NT2/D1 (cell line): ENCODE data around the gene THAP3.
A peak's percentile ranks its signal among the peaks of the same experiment; 100 is the strongest.
"Not testable (repeated sequence)": the region's sequence is repeated elsewhere in the genome, so short reads cannot be mapped to it uniquely, and the experiment has no call there.

Experiments used
- DNase-seq: peaks from one replicate; pipeline ENCODE4 v3.0.0-alpha.2; 2011; ENCODE audit warnings: low read depth, low spot score
- H3K27me3 ChIP-seq: 2 replicates; pipeline ENCODE4 v1.6.0; 2011; ENCODE audit warnings: mild to moderate bottlenecking; ENCODE audit not compliant: insufficient read length, insufficient read depth
- H3K36me3 ChIP-seq: 2 replicates; pipeline ENCODE4 v1.6.1; 2011; ENCODE audit warnings: mild to moderate bottlenecking, low read length, mixed read lengths; ENCODE audit not compliant: insufficient read depth, insufficient read length
- H3K4me1 ChIP-seq: 2 replicates; pipeline ENCODE4 v1.5.1; 2011; ENCODE audit not compliant: insufficient read depth, insufficient read length
- H3K4me3 ChIP-seq: 2 replicates; pipeline ENCODE4 v1.5.1; 2011; ENCODE audit warnings: low read depth; ENCODE audit not compliant: insufficient read length
- H3K9ac ChIP-seq: 2 replicates; pipeline ENCODE4 v1.6.0; 2011; ENCODE audit warnings: low read depth; ENCODE audit not compliant: insufficient read length
- H3K9me3 ChIP-seq: 2 replicates; pipeline ENCODE4 v1.5.1; 2011; ENCODE audit warnings: mild to moderate bottlenecking, low read length; ENCODE audit not compliant: insufficient read depth
- SUZ12 ChIP-seq: IDR thresholded peaks from 2 replicates; pipeline ENCODE4 v1.6.1; 2011; ENCODE audit not compliant: insufficient read length, insufficient read depth; ENCODE audit errors: extremely low read depth
- YY1 ChIP-seq: IDR thresholded peaks from 2 replicates; pipeline ENCODE4 v1.6.1; 2011; ENCODE audit not compliant: insufficient read length, insufficient read depth
- ZNF274 ChIP-seq: IDR thresholded peaks from 2 replicates; pipeline ENCODE4 v1.6.1; 2011; ENCODE audit warnings: mild to moderate bottlenecking, low read depth, low read length

THAP3 gene

DNA sequence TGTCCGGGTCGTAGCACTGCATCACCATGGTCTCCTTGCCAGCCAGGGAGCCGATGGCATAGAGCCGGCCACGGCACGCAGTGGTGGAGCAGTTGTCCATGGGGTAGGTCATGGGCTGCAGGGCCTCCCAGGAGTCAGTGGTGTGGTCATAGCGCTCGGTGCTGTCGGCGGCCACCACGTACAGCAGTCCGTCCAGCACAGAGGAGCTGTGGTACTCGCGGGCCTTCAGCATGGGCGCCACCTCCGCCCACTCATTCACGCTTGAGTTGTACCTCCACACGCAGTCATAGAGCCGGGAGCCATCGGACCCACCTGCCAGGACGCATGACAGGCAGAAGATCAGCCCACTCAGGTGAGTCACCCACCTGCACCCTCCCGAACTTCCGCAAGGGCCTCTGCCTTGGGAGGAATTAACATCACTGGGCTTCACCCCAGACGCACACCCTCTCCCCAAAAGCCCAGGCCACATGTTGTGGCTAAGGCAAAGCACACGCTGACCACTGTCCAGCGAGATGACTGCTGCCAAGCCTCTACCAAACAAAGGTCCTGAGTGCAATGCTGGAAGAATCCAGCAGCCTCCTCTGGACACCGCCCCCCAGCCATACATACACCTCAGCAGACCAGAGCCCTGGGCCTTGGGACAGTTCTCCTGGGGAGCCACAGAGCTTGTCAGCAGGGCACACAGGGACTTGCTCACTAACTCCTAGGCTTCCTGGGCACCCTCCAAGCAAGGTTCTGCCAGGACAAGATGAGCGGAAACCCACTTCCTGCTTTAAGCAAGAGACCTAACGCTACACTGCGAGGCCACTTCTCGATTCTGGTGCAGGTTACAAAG, 25.3 kb upstream of the THAP3 start:
- no peak for DNase-seq
- TF ChIP-seq ZNF274 (no peak), SUZ12 (no peak), YY1 (no peak)
- peaks cover 60% of the 10 kb centered on the region for H3K36me3 ChIP-seq
- H3K9me3 ChIP-seq: no peaks in the 10 kb centered on the region
- no peak overlapping the region for H3K9ac ChIP-seq
- peaks cover 6% of the 10 kb centered on the region for H3K4me1 ChIP-seq
- no peaks in the 10 kb centered on the region for H3K27me3 ChIP-seq
- no peak overlapping the region for H3K4me3 ChIP-seq

DNA sequence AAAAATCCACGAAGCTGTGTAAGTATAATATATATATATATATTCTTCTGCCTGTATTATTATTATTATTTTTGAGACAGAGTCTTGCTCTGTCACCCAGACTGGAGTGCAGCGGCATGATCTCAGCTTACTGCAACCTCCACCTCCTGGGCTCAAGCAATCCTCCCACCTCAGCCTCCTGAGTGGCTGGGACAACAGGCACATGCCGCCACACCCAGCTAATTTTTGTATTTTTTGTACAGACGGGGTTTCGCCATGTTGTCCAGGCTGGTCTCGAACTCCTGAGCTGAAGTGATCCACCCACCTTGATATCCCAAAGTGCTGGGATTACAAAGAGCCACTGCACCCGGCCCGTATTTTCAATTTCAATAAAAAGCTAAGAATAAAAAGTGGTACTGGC, 24.7 kb upstream of the THAP3 start:
- Histone ChIP-seq H3K4me3 (peak overlapping the region; percentile 99), H3K36me3 (peaks cover 55% of the 10 kb centered on the region)
- not testable (repeated sequence) for H3K9ac ChIP-seq, H3K27me3 ChIP-seq, DNase-seq, H3K9me3 ChIP-seq, H3K4me1 ChIP-seq

DNA sequence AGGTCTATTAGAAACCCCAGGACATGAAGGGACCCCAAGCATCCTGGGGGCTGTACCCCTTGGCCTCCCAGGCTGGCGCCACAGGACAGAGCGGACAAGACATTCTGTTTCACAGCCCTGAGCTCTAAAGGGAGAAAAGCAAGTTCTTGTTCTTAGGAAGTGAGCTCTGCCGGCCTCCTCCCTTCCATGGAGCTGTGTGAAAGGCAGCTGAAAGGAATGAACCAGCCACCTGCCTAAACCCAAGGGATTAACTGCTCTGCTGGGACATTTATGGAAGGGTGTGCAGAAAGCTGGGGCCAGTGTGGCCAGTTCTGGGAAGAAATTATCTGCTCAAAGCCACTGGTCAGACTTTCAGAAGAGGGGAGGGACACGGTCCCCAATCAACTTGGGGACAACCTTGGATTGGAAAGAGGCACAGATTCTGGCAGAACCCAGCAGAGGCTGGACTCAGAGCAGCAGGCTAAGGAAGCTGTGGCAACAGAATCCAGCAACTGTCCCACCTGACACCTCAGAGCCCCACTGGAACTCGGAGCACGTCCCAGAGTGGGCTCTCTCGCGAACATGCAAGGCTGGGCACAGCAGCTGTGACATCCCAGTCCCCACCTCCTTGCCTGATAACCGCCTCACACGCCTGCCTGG, 24.1 kb upstream of the THAP3 start:
- peaks cover 6% of the 10 kb centered on the region for H3K4me1 ChIP-seq
- no peak for DNase-seq
- peak overlapping the region; percentile 96 for H3K9ac ChIP-seq
- no peaks in the 10 kb centered on the region for H3K9me3 ChIP-seq
- peaks cover 50% of the 10 kb centered on the region for H3K36me3 ChIP-seq
- H3K4me3 ChIP-seq: peak overlapping the region; percentile 99
- no peaks in the 10 kb centered on the region for H3K27me3 ChIP-seq
- TF ChIP-seq SUZ12 (no peak), ZNF274 (no peak), YY1 (no peak)

DNA sequence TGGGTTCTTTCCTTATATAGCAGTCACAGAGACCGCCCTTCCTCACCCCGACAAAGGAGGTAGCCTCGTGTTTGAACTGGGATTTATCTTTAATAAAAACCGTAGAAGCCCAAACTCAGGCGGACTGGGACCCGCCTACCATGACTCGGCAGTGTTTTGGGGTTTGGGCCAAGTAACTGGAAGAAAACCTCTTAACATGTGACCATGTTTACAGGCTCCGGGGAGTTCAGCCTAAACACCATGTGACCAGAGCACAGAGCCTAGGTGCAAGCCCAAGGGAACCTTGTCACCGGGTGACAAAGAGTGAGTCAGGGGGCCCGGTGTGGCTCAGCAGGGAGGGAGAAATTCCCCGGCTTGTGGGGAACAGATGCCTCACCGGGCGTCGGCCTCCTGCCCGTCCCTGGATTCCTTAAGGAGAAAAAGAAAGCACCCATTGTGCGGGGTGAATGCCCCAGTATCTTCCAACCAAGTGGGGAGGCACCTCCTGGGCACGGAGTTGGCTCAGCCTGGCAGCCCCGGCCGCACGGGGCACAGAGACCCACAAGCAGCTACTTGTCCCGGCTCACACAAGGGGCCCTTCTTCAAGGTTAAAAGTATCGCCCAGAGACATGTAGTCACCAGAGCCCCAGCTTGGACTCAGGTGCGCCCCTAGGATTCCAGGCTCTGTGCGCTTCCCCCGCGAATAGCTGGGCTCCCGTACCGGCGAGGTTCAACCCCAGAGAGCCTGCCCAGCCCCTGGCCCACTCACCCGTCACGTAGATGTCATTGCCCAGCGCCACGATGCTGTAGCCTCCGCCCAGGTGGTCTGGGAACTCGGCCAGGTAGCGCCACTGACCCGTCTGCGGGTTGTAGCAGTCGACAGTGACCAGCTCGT, 23.4 kb upstream of the THAP3 start:
- Histone ChIP-seq H3K9me3 (no peaks in the 10 kb centered on the region), H3K4me3 (peak overlapping the region; percentile 99), H3K4me1 (peaks cover 6% of the 10 kb centered on the region), H3K27me3 (no peaks in the 10 kb centered on the region), H3K9ac (peak overlapping the region; percentile 96), H3K36me3 (peaks cover 42% of the 10 kb centered on the region)
- no peak for DNase-seq
- TF ChIP-seq YY1: no peak
- TF ChIP-seq SUZ12: no peak
- no peak for TF ChIP-seq ZNF274

DNA sequence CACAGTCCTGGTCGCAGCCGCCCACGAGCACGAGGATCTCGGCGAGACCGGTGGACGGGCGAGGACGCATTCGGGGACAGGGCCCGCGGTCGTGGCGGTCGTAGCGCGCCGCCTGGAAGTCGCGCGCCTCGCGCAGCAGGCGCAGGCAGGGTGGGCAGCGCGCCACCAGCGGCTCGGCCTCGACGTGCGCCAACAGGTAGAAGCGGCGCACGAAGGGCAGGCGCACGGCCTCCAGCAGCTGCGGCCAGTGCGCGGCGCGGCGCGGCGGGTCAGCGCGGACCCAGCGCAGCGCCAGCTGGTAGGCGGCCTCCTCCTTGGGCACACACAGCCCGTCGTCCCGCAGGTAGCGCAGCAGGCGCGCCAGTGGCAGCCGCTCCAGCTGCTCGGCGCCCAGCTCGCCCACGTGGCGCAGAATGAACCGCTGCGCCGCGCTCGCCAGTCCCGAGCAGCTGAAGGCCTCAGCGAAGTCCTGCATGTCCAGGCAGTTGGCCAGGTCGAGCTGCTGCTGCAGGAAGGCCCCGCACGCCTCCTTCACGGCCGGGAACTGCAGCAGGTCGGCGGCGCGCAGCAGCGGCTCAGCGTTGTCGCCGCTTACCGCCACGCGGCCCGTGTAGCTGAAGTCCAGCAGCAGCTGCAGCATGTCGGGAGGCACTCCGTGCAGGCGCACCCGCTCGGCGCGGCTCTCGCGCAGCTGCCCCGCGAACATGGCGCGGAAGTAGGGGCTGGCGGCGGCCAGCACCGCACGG, 22.6 kb upstream of the THAP3 start:
- DNase-seq: no peak
- H3K4me1 ChIP-seq: peaks cover 6% of the 10 kb centered on the region

DNA sequence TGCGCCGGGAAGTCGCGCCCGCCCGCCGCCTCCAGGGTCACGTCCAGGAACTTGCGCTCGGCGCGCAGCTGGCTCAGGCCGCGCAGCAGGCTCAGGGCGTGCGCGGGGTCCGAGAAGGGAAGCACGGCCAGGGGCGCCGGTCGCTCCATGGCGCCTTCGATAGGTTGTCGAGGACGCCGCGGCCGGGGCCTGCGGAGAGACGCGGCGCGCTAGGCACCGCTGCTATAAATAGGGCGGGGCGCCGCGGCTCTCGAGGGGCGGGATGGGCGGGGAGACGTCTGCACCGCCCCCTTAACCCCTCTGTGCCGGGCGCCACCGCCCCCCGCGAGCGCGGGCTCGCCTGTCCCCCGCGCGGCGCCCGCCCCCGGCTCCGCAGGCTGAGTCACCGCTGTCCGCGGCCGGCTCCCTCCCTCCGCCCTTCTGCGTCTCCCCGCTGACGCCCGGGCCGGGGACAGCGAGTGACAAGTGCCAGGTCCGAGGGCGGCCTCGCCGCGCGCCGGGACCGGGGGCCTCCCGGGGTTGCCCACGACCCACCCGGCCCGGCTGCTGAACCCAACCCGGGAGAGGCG, 21.9 kb upstream of the THAP3 start, which contains the start of gene KLHL21:
Gene KLHL21, minus strand, starts transcription at position 201 of the 569 bp plus-strand sequence. Its CDS starts 52 bp downstream, at position 149.
- peaks cover 6% of the 10 kb centered on the region for H3K4me1 ChIP-seq
- H3K27me3 ChIP-seq: no peaks in the 10 kb centered on the region
- TF ChIP-seq SUZ12: no peak
- DNase-seq: no peak
- peaks cover 28% of the 10 kb centered on the region for H3K36me3 ChIP-seq
- H3K4me3 ChIP-seq: peak within 1 kb of the TSS; percentile 99
- H3K9me3 ChIP-seq: no peaks in the 10 kb centered on the region
- peak within 1 kb of the TSS; percentile 96 for H3K9ac ChIP-seq

More for the DNA sequence above, 22.6 kb upstream of the THAP3 start:
- TF ChIP-seq SUZ12 (no peak), YY1 (no peak), ZNF274 (no peak)
- Histone ChIP-seq H3K9ac (peak overlapping the region; percentile 96), H3K4me3 (peak overlapping the region; percentile 99), H3K9me3 (no peaks in the 10 kb centered on the region), H3K36me3 (peaks cover 34% of the 10 kb centered on the region), H3K27me3 (no peaks in the 10 kb centered on the region)
